ENCODE measurements around the gene IMPDH2. TPM values are rescaled to one million over a fixed set of nuclear protein-coding genes. Genes with fewer than 3 reads are reported as not detected.

IMPDH2 gene
- total RNA-seq, 2 donors from 2014 or later: 180 to 195 TPM

GRCh38 chr3:49028298-49028672, 913 bp downstream of the IMPDH2 start:
- H3K27me3 ChIP-seq (ENCODE audit: control insufficient read depth, insufficient read depth, low read length, poor library complexity, severe bottlenecking): no peaks in the 10 kb centered on the region
- peaks cover 15% of the 10 kb centered on the region for H3K4me1 Mint-ChIP-seq
- peak overlapping the region; percentile 98 for H3K27ac Mint-ChIP-seq
- TF ChIP-seq CTCF (conservative IDR thresholded peaks at IDR 0.05): no peak
- 87 to 92% methylated on average over 2 to 4 of the region's 4 CpGs for WGBS, 2 experiments (ENCODE audit: insufficient coverage in 1 of 2, insufficient read length in 1 of 2)
- peaks cover 71% of the 10 kb centered on the region for H3K36me3 Mint-ChIP-seq (ENCODE audit: low read depth)
- peak overlapping the region; percentile 77 for H3K4me3 ChIP-seq (ENCODE audit: low read length)
- peak overlapping the region; percentile 79 for H3K4me3 Mint-ChIP-seq
- DNase-seq: no peak
- no peak overlapping the region for H3K27ac ChIP-seq (ENCODE audit: low read depth, low read length)
- peak overlapping the region; percentile 74 for H3K9ac ChIP-seq (ENCODE audit: extremely low read depth, low read length, poor library complexity, severe bottlenecking)
- H3K9me3 Mint-ChIP-seq: no peaks in the 10 kb centered on the region
- peaks cover 87% of the 10 kb centered on the region for H3K36me3 ChIP-seq (ENCODE audit: control insufficient read depth, insufficient read depth, low read length)
- peaks cover 6% of the 10 kb centered on the region for H3K4me1 ChIP-seq (ENCODE audit: control insufficient read depth, insufficient read depth, low read length)
- no peaks in the 10 kb centered on the region for H3K9me3 ChIP-seq (ENCODE audit: control insufficient read depth, low read length)
- H3K27me3 Mint-ChIP-seq (ENCODE audit: insufficient read depth): no peaks in the 10 kb centered on the region

GRCh38 chr3:49027634-49028033, 1.6 kb downstream of the IMPDH2 start:
- TF ChIP-seq CTCF (conservative IDR thresholded peaks at IDR 0.05): no peak
- H3K9me3 Mint-ChIP-seq: no peaks in the 10 kb centered on the region
- WGBS, 2 experiments (ENCODE audit: insufficient coverage in 1 of 2, insufficient read length in 1 of 2): 97 to 100% methylated on average over 9 of the region's 9 CpGs
- no peak overlapping the region for H3K27ac ChIP-seq (ENCODE audit: low read depth, low read length)
- H3K4me1 ChIP-seq (ENCODE audit: control insufficient read depth, insufficient read depth, low read length): peaks cover 6% of the 10 kb centered on the region
- peak overlapping the region; percentile 79 for H3K4me3 Mint-ChIP-seq
- no peaks in the 10 kb centered on the region for H3K27me3 ChIP-seq (ENCODE audit: control insufficient read depth, insufficient read depth, low read length, poor library complexity, severe bottlenecking)
- no peak overlapping the region for H3K9ac ChIP-seq (ENCODE audit: extremely low read depth, low read length, poor library complexity, severe bottlenecking)
- DNase-seq: no peak
- H3K27me3 Mint-ChIP-seq (ENCODE audit: insufficient read depth): no peaks in the 10 kb centered on the region
- no peak overlapping the region for H3K27ac Mint-ChIP-seq
- peak overlapping the region; percentile 77 for H3K4me3 ChIP-seq (ENCODE audit: low read length)
- H3K36me3 ChIP-seq (ENCODE audit: control insufficient read depth, insufficient read depth, low read length): peaks cover 83% of the 10 kb centered on the region
- H3K9me3 ChIP-seq (ENCODE audit: control insufficient read depth, low read length): no peaks in the 10 kb centered on the region
- peaks cover 20% of the 10 kb centered on the region for H3K4me1 Mint-ChIP-seq
- H3K36me3 Mint-ChIP-seq (ENCODE audit: low read depth): peaks cover 71% of the 10 kb centered on the region

GRCh38 chr3:49026536-49026935, 2.7 kb downstream of the IMPDH2 start:
- Histone ChIP-seq H3K9me3 (ENCODE audit: control insufficient read depth, low read length) (no peaks in the 10 kb centered on the region), H3K4me3 (ENCODE audit: low read length) (no peak overlapping the region), H3K4me1 (ENCODE audit: control insufficient read depth, insufficient read depth, low read length) (peaks cover 6% of the 10 kb centered on the region), H3K27me3 (ENCODE audit: control insufficient read depth, insufficient read depth, low read length, poor library complexity, severe bottlenecking) (no peaks in the 10 kb centered on the region), H3K9ac (ENCODE audit: extremely low read depth, low read length, poor library complexity, severe bottlenecking) (no peak overlapping the region), H3K27ac (ENCODE audit: low read depth, low read length) (no peak overlapping the region), H3K36me3 (ENCODE audit: control insufficient read depth, insufficient read depth, low read length) (peaks cover 72% of the 10 kb centered on the region)
- H3K27ac Mint-ChIP-seq: no peak overlapping the region
- no peaks in the 10 kb centered on the region for H3K9me3 Mint-ChIP-seq
- no peaks in the 10 kb centered on the region for H3K27me3 Mint-ChIP-seq (ENCODE audit: insufficient read depth)
- H3K36me3 Mint-ChIP-seq (ENCODE audit: low read depth): peaks cover 62% of the 10 kb centered on the region
- TF ChIP-seq CTCF (conservative IDR thresholded peaks at IDR 0.05): no peak
- H3K4me3 Mint-ChIP-seq: no peak overlapping the region
- 94 to 96% methylated on average over 3 of the region's 3 CpGs for whole genome bisulfite sequencing, 2 experiments (ENCODE audit: insufficient coverage in 1 of 2, insufficient read length in 1 of 2)
- DNase-seq: no peak
- H3K4me1 Mint-ChIP-seq: peaks cover 20% of the 10 kb centered on the region
